Measurements from ENCODE around the gene TNK2.

- no peak for TF ChIP-seq POLR2A (IDR thresholded peaks at IDR 0.05; ENCODE audit: low read length)
- no peak for TF ChIP-seq GATA1 (IDR thresholded peaks at IDR 0.05; ENCODE audit: low read depth, low read length)
Measured at GRCh38 chr3:195888981-195889869, 19.1 kb downstream of the TNK2 start.
